Progenitor cell of endocrine pancreas (in vitro differentiated cells): Measurements from ENCODE around the gene RABGAP1L. TPM values are rescaled to one million over a fixed set of nuclear protein-coding genes. Genes with fewer than 3 reads are reported as not detected.

Experiments
- total RNA-seq: library from RNA; stranded (reverse); gene quantifications from 2 replicates; pipeline ENCODE4 v1.2.1, GENCODE V29; 2021

The RABGAP1L gene
- total RNA-seq, 1 donor from 2014 or later: 55.2 TPM

Other genes starting within 250 kb of the RABGAP1L start
- gene SERPINC1, start 242.2 kb upstream of the RABGAP1L start, total RNA-seq: 0.31 TPM in 1 of 2 replicates, not detected in the other
- 42.0 and 45.8 TPM in 2 replicates for gene RC3H1, start 137.2 kb upstream of the RABGAP1L start, total RNA-seq